HCT116 (cell line): Measurements from ENCODE around the gene ADM2. TPM values are rescaled to one million over a fixed set of nuclear protein-coding genes. Genes with fewer than 3 reads are reported as not detected.

Experiments
- ATAC-seq: fragments of 200-7000 bp; cut with Tn5 transposase; 2 replicates; pipeline ENCODE4 v1.9.1; 2020; ENCODE audit warnings: mild to moderate bottlenecking, moderate library complexity
- BruUV-seq: library from RNA; stranded (reverse); fragments of 400-500 nt; replicated peaks from 2 replicates; lab custom pipeline; 2021; lab: Mats Ljungman, UMichigan
- CTCF ChIA-PET: fragments of 300-600 bp; sonication (Branson Sonifier 250); formaldehyde crosslinking; loops from one replicate; lab custom pipeline; 2021; ENCODE audit warnings: antibody characterized with exemption; lab: Charles Lee
- POLR2A ChIA-PET: fragments of 300-600, 350-600 bp; sonication (Branson Sonifier 250); formaldehyde crosslinking; loops from one replicate; lab custom pipeline; 2021; ENCODE audit warnings: antibody characterized with exemption; lab: Charles Lee
- RAD21 ChIA-PET, 2 experiments: fragments of 300-600 bp; sonication (Branson Sonifier 250); formaldehyde crosslinking; loops; one replicate each; lab custom pipeline; 2023; ENCODE audit warnings: low total read pairs in 2 of 2; ENCODE audit not compliant: uncharacterized antibody in 2 of 2, unreplicated experiment in 2 of 2, low non-redundant PET in 1 of 2; lab: Charles Lee
- DNase-seq: peaks from one replicate; pipeline ENCODE4 v3.0.0-alpha.2; 2010; ENCODE audit warnings: low read depth, low spot score
- H2AFZ ChIP-seq: fragments of 200-600 bp; shearing (Covaris generic), sonication (generic); 2 replicates; pipeline ENCODE4 v1.6.1; 2017; ENCODE audit warnings: low read depth, mixed run types, mixed read lengths, antibody characterized with exemption, low read length; ENCODE audit not compliant: poor library complexity, severe bottlenecking
- H3K27ac ChIP-seq: 2 replicates; pipeline ENCODE4 v1.5.1; 2012; ENCODE audit warnings: low read depth, low read length
- H3K27me3 ChIP-seq: fragments of 200-600 bp; sonication (generic); 2 replicates; pipeline ENCODE4 v1.6.1; 2016; ENCODE audit warnings: mixed run types, low read length, mixed read lengths; ENCODE audit not compliant: insufficient read depth
- H3K36me3 ChIP-seq, 2 experiments: fragments of 200-500 bp in 1 of 2; fragments of 200-600 bp in 1 of 2; sonication (Bioruptor generic) in 1 of 2; sonication (generic) in 1 of 2; 2 replicates each; pipeline versions ENCODE4 v1.5.1 to v1.6.1; 2014 to 2016; ENCODE audit warnings: low read length in 2 of 2, inconsistent platforms in 1 of 2, mixed read lengths in 1 of 2, mixed run types in 1 of 2; ENCODE audit not compliant: insufficient read depth in 2 of 2, control insufficient read depth in 1 of 2
- H3K4me1 ChIP-seq, 2 experiments: fragments of 200-600 bp in 1 of 2; sonication (generic) in 1 of 2; 2 replicates each; pipeline versions ENCODE4 v1.5.1 to v1.6.1; 2012 to 2017; ENCODE audit warnings: low read length in 2 of 2, inconsistent platforms in 1 of 2, mild to moderate bottlenecking in 1 of 2, mixed read lengths in 1 of 2, mixed run types in 1 of 2, moderate library complexity in 1 of 2; ENCODE audit not compliant: insufficient read depth in 2 of 2, control insufficient read depth in 1 of 2
- H3K4me2 ChIP-seq: fragments of 200-600 bp; sonication (generic); 2 replicates; pipeline ENCODE4 v1.6.1; 2017; ENCODE audit warnings: mixed run types, low read length, mixed read lengths
- H3K4me3 ChIP-seq, 2 experiments: fragments of 200-600 bp in 1 of 2; sonication (generic) in 1 of 2; replicated peaks in 1 of 2; 2 replicates each; pipeline ENCODE4 v1.5.1; 2011 to 2016; ENCODE audit warnings: low read length in 2 of 2, control low read depth in 1 of 2, low read depth in 1 of 2, mild to moderate bottlenecking in 1 of 2, mixed read lengths in 1 of 2, mixed run types in 1 of 2
- H3K79me2 ChIP-seq: fragments of 200-600 bp; sonication (generic); 2 replicates; pipeline ENCODE4 v1.6.1; 2017; ENCODE audit warnings: mild to moderate bottlenecking, mixed run types, low read length, moderate library complexity, mixed read lengths; ENCODE audit not compliant: insufficient read depth
- H3K9ac ChIP-seq: fragments of 200-600 bp; sonication (generic); 2 replicates; pipeline ENCODE4 v1.6.1; 2016; ENCODE audit warnings: low read length, mixed read lengths
- H3K9me2 ChIP-seq: fragments of 200-600 bp; sonication (generic), shearing (Covaris generic); 2 replicates; pipeline ENCODE4 v1.6.1; 2017; ENCODE audit warnings: mixed run types, mild to moderate bottlenecking, moderate library complexity; ENCODE audit not compliant: insufficient read depth
- H3K9me3 ChIP-seq, 2 experiments: fragments of 200-500 bp in 1 of 2; fragments of 200-600 bp in 1 of 2; sonication (Bioruptor generic) in 1 of 2; sonication (generic) in 1 of 2; 2 replicates each; pipeline ENCODE4 v1.6.1; 2014 to 2017; ENCODE audit warnings: low read length in 2 of 2, mixed read lengths in 2 of 2, inconsistent platforms in 1 of 2, low read depth in 1 of 2, mild to moderate bottlenecking in 1 of 2, mixed run types in 1 of 2, moderate library complexity in 1 of 2; ENCODE audit not compliant: control insufficient read depth in 1 of 2, insufficient read depth in 1 of 2
- H4K20me1 ChIP-seq: fragments of 200-600 bp; sonication (generic), shearing (Covaris generic); 2 replicates; pipeline ENCODE4 v1.6.1; 2017; ENCODE audit warnings: mixed run types, mild to moderate bottlenecking, moderate library complexity; ENCODE audit not compliant: insufficient read depth
- CTCF ChIP-seq, 3 experiments: fragments of 200-600 bp in 1 of 3; sonication (generic) in 1 of 3; IDR thresholded peaks in 2 of 3; conservative IDR thresholded peaks in 1 of 3; 2 replicates each; pipeline ENCODE4 v1.5.1; 2012 to 2017; ENCODE audit warnings: low read depth in 2 of 3, low read length in 2 of 3, antibody characterized with exemption in 1 of 3, borderline replicate concordance in 1 of 3, control low read depth in 1 of 3, mild to moderate bottlenecking in 1 of 3, mixed read lengths in 1 of 3, mixed run types in 1 of 3, moderate library complexity in 1 of 3; ENCODE audit not compliant: insufficient read depth in 1 of 3
- ELF1 ChIP-seq: IDR thresholded peaks from 2 replicates; pipeline ENCODE4 v1.6.1; 2012; ENCODE audit warnings: low read depth, borderline replicate concordance
- EZH2 ChIP-seq: fragments of 200-600 bp; sonication (generic); IDR thresholded peaks from 2 replicates; pipeline ENCODE4 v1.6.1; 2017; ENCODE audit warnings: antibody characterized with exemption, mixed run types
- EZH2phosphoT487 ChIP-seq: fragments of 200-600 bp; IDR thresholded peaks from 2 replicates; pipeline ENCODE4 v1.6.1; 2018; ENCODE audit warnings: antibody characterized with exemption, borderline replicate concordance
- RAD21 ChIP-seq: IDR thresholded peaks from 2 replicates; pipeline ENCODE4 v1.6.1; 2012; ENCODE audit warnings: low read depth, mild to moderate bottlenecking
- SP1 ChIP-seq: IDR thresholded peaks from 2 replicates; pipeline ENCODE4 v1.6.1; 2012; ENCODE audit warnings: low read depth
- SRF ChIP-seq: IDR thresholded peaks from 2 replicates; pipeline ENCODE4 v1.6.1; 2012; ENCODE audit warnings: low read depth
- YY1 ChIP-seq: IDR thresholded peaks from 2 replicates; pipeline ENCODE4 v1.6.1; 2011; ENCODE audit warnings: low read length, low read depth, moderate library complexity, mild to moderate bottlenecking; ENCODE audit not compliant: insufficient replicate concordance; ENCODE audit errors: extremely low read depth
- ZNF274 ChIP-seq: fragments of 200-500 bp; sonication (Bioruptor generic); IDR thresholded peaks from 2 replicates; pipeline ENCODE4 v1.6.1; 2014; ENCODE audit warnings: mild to moderate bottlenecking, low read depth, low read length, inconsistent platforms
- intact Hi-C: fragments of 100-400 bp; cut with micrococcal nuclease; formaldehyde crosslinking; loops from 2 replicates; pipeline ENCODE4 v1.10.0; 2022
- total RNA-seq: library from RNA; stranded (reverse); gene quantifications from one replicate; pipeline ENCODE4 v1.2.1, GENCODE V29; 2021; ENCODE audit not compliant: unreplicated experiment

Gene ADM2
- total RNA-seq, 1 experiment from 2014 or later, result 12.8 TPM

- no peak for TF ChIP-seq ELF1
- no peak for TF ChIP-seq ZNF274
- 0 out of 6 replicates have a peak, but pooled peaks of 1 of the 3 experiments have one; percentile 10 for TF ChIP-seq CTCF (IDR thresholded peaks at IDR 0.05 in 2 of 3, conservative IDR thresholded peaks at IDR 0.05 in 1 of 3; ENCODE audit: borderline replicate concordance in 1 of 3, insufficient read depth in 1 of 3, low read depth in 2 of 3, low read length in 2 of 3)
- TF ChIP-seq YY1, result no peak
- no peak for TF ChIP-seq EZH2
- no peak for TF ChIP-seq SP1
- TF ChIP-seq SRF, result no peak
- TF ChIP-seq EZH2phosphoT487, result no peak
- TF ChIP-seq RAD21, result no peak
- H2AFZ ChIP-seq, result no peak overlapping the region
- 0 out of 4 replicates have a peak, but pooled peaks cover 0 to 8% of the 10 kb centered on the region in 2 experiments for H3K36me3 ChIP-seq
- no peaks in the 10 kb centered on the region for H4K20me1 ChIP-seq
- H3K9ac ChIP-seq, result no peak overlapping the region
- H3K9me2 ChIP-seq, result no peaks in the 10 kb centered on the region
- BruUV-seq, result no TSS peak
- H3K27me3 ChIP-seq, result no peaks in the 10 kb centered on the region
- H3K79me2 ChIP-seq, result peaks cover 23% of the 10 kb centered on the region
- no peak overlapping the region for H3K4me2 ChIP-seq
- ChIA-PET RAD21 (no interaction called here), CTCF (interaction anchor here (0.6 kb wide), 1 partner anchor 78 kb away, joined by 3 read pairs; no protein-coding TSS in a partner anchor), POLR2A (no interaction called here)
- no peak overlapping the region for H3K27ac ChIP-seq
- intact Hi-C loops, result no loop called here
- ATAC-seq, result no peak
- no peaks in the 10 kb centered on the region for H3K9me3 ChIP-seq
- DNase-seq, result no peak
- H3K4me1 ChIP-seq, result peaks cover 2 to 11% of the 10 kb centered on the region in 2 experiments; a peak in 3 of 4 replicates
- no peak overlapping the region for H3K4me3 ChIP-seq
Measured at GRCh38 chr22:50503475-50504145, 22.3 kb downstream of the ADM2 start.
